HepG2 (cell line): Measurements from ENCODE around the gene ANKS1A. TPM values are rescaled to one million over a fixed set of nuclear protein-coding genes. Genes with fewer than 3 reads are reported as not detected.
A peak's percentile ranks its signal among the peaks of the same experiment; 100 is the strongest.

Experiments
- ATAC-seq: fragments of 200-7000 bp; cut with Tn5 transposase; 3 replicates; pipeline ENCODE4 v1.9.1; 2020; ENCODE audit warnings: mild to moderate bottlenecking, moderate library complexity
- BruUV-seq: library from RNA; stranded (reverse); fragments of 400-500 nt; replicated peaks from 2 replicates; lab custom pipeline; 2021; lab: Mats Ljungman, UMichigan
- CTCF ChIA-PET: fragments of 300-600 bp; formaldehyde crosslinking; extraction: SDS; loops from one replicate; lab custom pipeline; 2021; ENCODE audit warnings: low total read pairs, inconsistent platforms, low intra/inter-chr PET ratio; lab: Yijun Ruan, JAX
- POLR2A ChIA-PET: fragments of 350-600 bp; sonication (Branson Sonifier 250); formaldehyde crosslinking; loops from one replicate; lab custom pipeline; 2020; ENCODE audit warnings: antibody characterized with exemption, inconsistent platforms; lab: Yijun Ruan, JAX
- DNase-seq: peaks from one replicate; pipeline ENCODE4 v3.0.0-alpha.2; 2015; ENCODE audit warnings: low spot score
- FAIRE-seq: peaks from 3 replicates; lab custom pipeline; 2011; peaks lifted over from hg19 to GRCh38; lab: Jason Lieb, UNC
- H2AFZ ChIP-seq: one replicate; pipeline ENCODE4 v1.6.1; 2011; ENCODE audit warnings: low read length, inconsistent platforms
- H3K27ac ChIP-seq: fragments of 300-600 bp; 3 replicates; pipeline ENCODE4 v1.8.0; 2011; ENCODE audit warnings: mixed run types, mild to moderate bottlenecking, mixed read lengths, low read length, inconsistent platforms; ENCODE audit not compliant: insufficient read depth; ENCODE audit errors: extremely low read length
- H3K27me3 ChIP-seq, 2 experiments: fragments of 200-600 bp in 1 of 2; 2 replicates in 1 of 2; 3 replicates in 1 of 2; pipeline versions ENCODE4 v1.6.0 to v1.8.0; 2011; ENCODE audit warnings: low read length in 2 of 2, mild to moderate bottlenecking in 2 of 2, moderate library complexity in 2 of 2, inconsistent platforms in 1 of 2; ENCODE audit not compliant: insufficient read depth in 2 of 2, control insufficient read depth in 1 of 2
- H3K36me3 ChIP-seq, 2 experiments: fragments of 200-600 bp in 1 of 2; replicated peaks in 1 of 2; 2 replicates in 1 of 2; 3 replicates in 1 of 2; pipeline versions ENCODE4 v1.5.1 to v1.8.0; 2011; ENCODE audit warnings: low read length in 2 of 2, inconsistent platforms in 1 of 2; ENCODE audit not compliant: insufficient read depth in 2 of 2, control insufficient read depth in 1 of 2
- H3K4me1 ChIP-seq: 2 replicates; pipeline ENCODE4 v1.5.1; 2012; ENCODE audit warnings: low read length, inconsistent platforms; ENCODE audit not compliant: insufficient read depth
- H3K4me2 ChIP-seq: 2 replicates; pipeline ENCODE4 v1.6.0; 2011; ENCODE audit warnings: low read depth, low read length, inconsistent platforms
- H3K4me3 ChIP-seq, 3 experiments: fragments of 200-600 bp in 1 of 3; sonication (generic), shearing (Covaris generic) in 1 of 3; replicated peaks in 1 of 3; 2 replicates each; pipeline ENCODE4 v1.5.1; 2011 to 2016; ENCODE audit warnings: low read length in 3 of 3, inconsistent platforms in 2 of 3, low read depth in 2 of 3, mild to moderate bottlenecking in 2 of 3, control low read depth in 1 of 3, mixed read lengths in 1 of 3; ENCODE audit not compliant: insufficient read depth in 1 of 3
- H3K79me2 ChIP-seq: one replicate; pipeline ENCODE4 v1.6.1; 2011; ENCODE audit warnings: low read length, inconsistent platforms; ENCODE audit not compliant: insufficient read depth
- H3K9ac ChIP-seq: 2 replicates; pipeline ENCODE4 v1.6.0; 2011; ENCODE audit warnings: mild to moderate bottlenecking, low read depth, low read length, inconsistent platforms; ENCODE audit not compliant: insufficient read depth
- H3K9me3 ChIP-seq: 2 replicates; pipeline ENCODE4 v1.5.1; 2012; ENCODE audit warnings: mild to moderate bottlenecking, low read length
- H4K20me1 ChIP-seq: 2 replicates; pipeline ENCODE4 v1.6.0; 2011; ENCODE audit warnings: inconsistent platforms, mild to moderate bottlenecking, low read length, moderate library complexity; ENCODE audit not compliant: insufficient read depth
- CCDC6 ChIP-seq: sonication (generic); formaldehyde crosslinking; IDR thresholded peaks from 2 replicates; pipeline ENCODE4 v1.8.1; 2022; ENCODE audit warnings: mild to moderate bottlenecking, missing genetic modification reagents, moderate library complexity
- CENPX ChIP-seq: sonication (generic); formaldehyde crosslinking; IDR thresholded peaks from 2 replicates; pipeline ENCODE4 v1.9.0; 2021; ENCODE audit warnings: mild to moderate bottlenecking, missing genetic modification reagents, moderate library complexity
- E2F1 ChIP-seq: sonication (generic); formaldehyde crosslinking; IDR thresholded peaks from 2 replicates; pipeline ENCODE4 v1.5.0; 2020; ENCODE audit warnings: missing genetic modification reagents
- GLMP ChIP-seq: sonication (generic); formaldehyde crosslinking; IDR thresholded peaks from 2 replicates; pipeline ENCODE4 v1.9.0; 2021; ENCODE audit warnings: missing genetic modification reagents, mild to moderate bottlenecking, borderline replicate concordance
- HMG20A ChIP-seq: IDR thresholded peaks from 2 replicates; pipeline ENCODE4 v1.6.1; 2016; ENCODE audit warnings: borderline replicate concordance
- MLLT10 ChIP-seq: sonication (generic); formaldehyde crosslinking; IDR thresholded peaks from 2 replicates; pipeline ENCODE4 v1.4.0; 2020; ENCODE audit warnings: missing genetic modification reagents
- NFATC3 ChIP-seq: sonication (generic); formaldehyde crosslinking; IDR thresholded peaks from 2 replicates; pipeline ENCODE4 v1.5.1; 2020; ENCODE audit warnings: mild to moderate bottlenecking, missing genetic modification reagents
- RBM22 ChIP-seq: fragments of 200-400 bp; formaldehyde crosslinking; optimal IDR thresholded peaks from 2 replicates; pipeline ENCODE3; 2017; ENCODE audit warnings: mild to moderate bottlenecking, low read length, moderate library complexity
- ZNF142 ChIP-seq: sonication (generic); formaldehyde crosslinking; IDR thresholded peaks from 2 replicates; pipeline ENCODE4 v1.4.0; 2020; ENCODE audit warnings: missing genetic modification reagents
- ZNF709 ChIP-seq: sonication (generic); formaldehyde crosslinking; IDR thresholded peaks from 2 replicates; pipeline ENCODE4 v1.5.0; 2020; ENCODE audit warnings: mild to moderate bottlenecking, missing genetic modification reagents
- ZNF891 ChIP-seq: sonication (generic); formaldehyde crosslinking; IDR thresholded peaks from 2 replicates; pipeline ENCODE4 v1.5.0; 2020; ENCODE audit warnings: mild to moderate bottlenecking, missing genetic modification reagents
- WGBS: methylation state at CpG from one replicate; pipeline ENCODE4 v1.1.6; 2017; ENCODE audit warnings: low lambda C conversion rate; 5-methylcytosine and 5-hydroxymethylcytosine counted together
- in situ Hi-C: cut with HindIII; loops from 2 replicates; pipeline ENCODE4 v1.10.0; 2017; ENCODE audit warnings: low pct_unique_long_range_greater_than_20kb; ENCODE audit not compliant: extremely low pct_ligation_motif_present
- intact Hi-C: fragments of 100-400 bp; cut with micrococcal nuclease; formaldehyde crosslinking; loops from one replicate; pipeline ENCODE4 v1.10.0; 2022; ENCODE audit not compliant: unreplicated experiment
- polyA plus RNA-seq, 8 experiments: library from polyadenylated mRNA; depleted of rRNA in 3 of 8; stranded (reverse) in 7 of 8; unstranded in 1 of 8; fragments of >200 nt; fragmentation: Illumina TruSeq in 4 of 8; extraction: Trizol in 4 of 8; gene quantifications; 2 replicates each; pipeline versions ENCODE4 v1.2.1 to v1.2.3, GENCODE V29; 2011 to 2016; ENCODE audit warnings: low read depth in 4 of 8, missing spikeins in 1 of 8, mixed read lengths in 1 of 8; ENCODE audit not compliant: insufficient read depth in 1 of 8
- total RNA-seq, 5 experiments: library from RNA; depleted of rRNA; stranded (reverse); fragments of >200 nt; fragmentation: Illumina TruSeq; extraction: Trizol; gene quantifications; 2 replicates each; pipeline ENCODE4 v1.2.3, GENCODE V29; 2016; ENCODE audit warnings: low read depth in 1 of 5

ANKS1A gene
- total and polyA plus RNA-seq, 2 of the 13 experiments (the other 11 are each of a cell fraction or from before 2014, with no cell fraction given): 7.2 to 15.1 TPM

- H4K20me1 ChIP-seq: no peaks in the 10 kb centered on the region
- H3K27ac ChIP-seq: no peak overlapping the region
- BruUV-seq: no TSS peak
- ATAC-seq (no peak), FAIRE-seq (no peak), DNase-seq (no peak)
- ChIA-PET POLR2A (no interaction called here), CTCF (no interaction called here)
- H3K4me1 ChIP-seq: no peaks in the 10 kb centered on the region
- intact Hi-C loops: no loop called here
- H3K27me3 ChIP-seq: no peaks in the 10 kb centered on the region
- H3K9ac ChIP-seq: no peak overlapping the region
- TF ChIP-seq ZNF709 (CRISPR knock-in tag) (0 out of 2 replicates have a peak, but pooled peaks have one; percentile 31), MLLT10 (CRISPR knock-in tag) (no peak), ZNF891 (CRISPR knock-in tag) (no peak)
- no peak overlapping the region for H3K4me3 ChIP-seq
- in situ Hi-C loops: no loop called here
- no peak overlapping the region for H3K4me2 ChIP-seq
- H3K9me3 ChIP-seq: no peaks in the 10 kb centered on the region
- H3K36me3 ChIP-seq: peaks cover 24 to 49% of the 10 kb centered on the region in 2 experiments
- 97% methylated on average over 3 of the region's 3 CpGs for WGBS
- H2AFZ ChIP-seq: no peak overlapping the region
- no peaks in the 10 kb centered on the region for H3K79me2 ChIP-seq
Observed at GRCh38 chr6:34992376-34992775, 103.3 kb downstream of the ANKS1A start.

GRCh38 chr6:34993213-34993612 lies 104.2 kb downstream of the ANKS1A start:
- FAIRE-seq (no peak), DNase-seq (no peak), ATAC-seq (no peak)
- WGBS: 98% methylated on average over 3 of the region's 3 CpGs
- ChIA-PET POLR2A (no interaction called here), CTCF (no interaction called here)
- Histone ChIP-seq H3K27me3 (no peaks in the 10 kb centered on the region), H3K4me2 (no peak overlapping the region), H3K4me3 (no peak overlapping the region), H2AFZ (no peak overlapping the region), H3K4me1 (no peaks in the 10 kb centered on the region), H4K20me1 (no peaks in the 10 kb centered on the region), H3K9me3 (no peaks in the 10 kb centered on the region), H3K9ac (no peak overlapping the region), H3K27ac (no peak overlapping the region), H3K36me3 (peaks cover 24 to 51% of the 10 kb centered on the region in 2 experiments), H3K79me2 (no peaks in the 10 kb centered on the region)
- intact Hi-C loops: no loop called here
- BruUV-seq: no TSS peak
- in situ Hi-C loops: no loop called here
- no peak for TF ChIP-seq ZNF142 (CRISPR knock-in tag)
- no peak for TF ChIP-seq NFATC3
- TF ChIP-seq CENPX (CRISPR knock-in tag): no peak
- TF ChIP-seq RBM22: no peak
- no peak for TF ChIP-seq E2F1 (CRISPR knock-in tag)
- TF ChIP-seq GLMP (CRISPR knock-in tag): no peak
- no peak for TF ChIP-seq HMG20A (CRISPR knock-in tag)
- no peak for TF ChIP-seq CCDC6 (CRISPR knock-in tag)
